CD1c-positive myeloid dendritic cell (primary cell): ENCODE measurements around the gene LRP3.
A peak's percentile ranks its signal among the peaks of the same experiment; 100 is the strongest.

Experiments
- DNase-seq: peaks from one replicate; pipeline ENCODE4 v3.0.0-alpha.2; 2016; ENCODE audit errors: extremely low spot score

Gene LRP3

DNA sequence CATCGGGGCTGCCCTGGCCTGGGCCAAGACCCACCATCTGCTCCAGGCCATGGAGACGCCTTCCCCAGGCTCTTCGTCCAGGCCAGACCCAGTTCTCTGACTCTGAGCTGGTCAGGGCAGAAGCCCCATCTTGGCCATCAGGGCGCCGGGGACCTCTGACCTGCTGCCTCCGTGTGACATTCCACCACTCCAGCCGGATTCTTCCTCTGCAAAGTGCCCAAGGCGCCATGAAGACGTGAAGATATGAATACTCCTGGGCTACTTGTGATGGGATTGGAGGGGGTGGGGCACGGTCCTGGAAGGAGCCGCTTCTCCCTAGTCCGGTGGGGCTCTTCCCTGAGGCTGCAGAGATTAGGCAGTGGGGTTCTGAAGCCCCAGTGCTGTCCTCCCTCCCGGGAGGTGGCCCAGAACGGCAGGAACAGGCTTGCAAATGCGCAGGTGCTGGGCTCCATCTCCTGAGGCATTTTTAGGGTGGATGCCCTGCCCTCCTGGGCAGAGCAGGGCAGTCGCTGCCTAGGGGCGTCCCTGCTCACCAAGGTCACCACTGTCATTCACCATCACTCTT, 57.5 kb downstream of the LRP3 start:
- DNase-seq = no peak

DNA sequence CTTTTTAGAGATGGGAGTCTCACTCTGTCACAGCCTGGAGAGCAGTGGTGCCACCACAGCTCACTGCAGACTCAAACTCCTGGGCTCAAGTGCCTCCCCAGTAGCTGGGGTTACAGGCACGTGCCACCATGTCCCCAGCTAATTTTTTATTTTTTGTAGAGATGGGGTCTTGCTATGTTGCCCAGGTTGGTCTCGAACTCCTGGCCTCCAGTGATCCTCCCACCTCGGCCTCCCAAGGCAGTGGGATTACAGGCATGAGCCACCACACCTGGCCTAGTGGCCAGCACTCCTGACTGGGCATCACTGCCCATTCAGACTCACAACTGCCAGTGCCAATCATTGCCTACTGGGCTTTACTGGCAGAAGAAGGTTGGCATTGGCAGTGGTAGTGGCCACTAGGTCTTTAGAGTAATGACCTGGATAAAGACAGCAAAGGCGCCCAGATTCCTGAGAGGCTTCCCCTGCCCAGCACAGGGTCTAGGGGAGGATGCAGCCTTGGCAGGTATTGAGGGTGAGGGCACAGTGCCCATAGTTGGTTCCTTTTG, 58.4 kb downstream of the LRP3 start:
- DNase-seq = no peak

DNA sequence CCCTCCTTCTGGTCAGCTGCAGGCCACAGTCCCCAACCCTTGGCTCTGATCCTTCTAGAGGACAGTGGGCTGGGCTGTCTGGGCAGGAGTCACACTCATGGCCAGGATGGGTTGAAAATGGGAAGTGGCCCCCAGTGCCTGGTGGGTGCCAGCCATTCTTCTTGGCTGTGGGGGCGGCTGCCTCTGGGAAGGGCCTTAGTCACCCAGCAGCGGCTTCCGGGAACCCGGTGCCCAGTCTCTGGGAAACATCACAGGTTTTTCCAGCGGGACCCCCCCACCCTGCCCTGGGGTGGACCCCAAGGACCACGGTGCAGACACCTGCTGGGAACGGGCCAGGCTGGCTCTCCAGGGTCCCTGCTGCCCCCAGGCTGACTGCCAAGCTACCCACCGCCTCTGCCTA, 58.8 kb downstream of the LRP3 start:
- peak; percentile 88 for DNase-seq

DNA sequence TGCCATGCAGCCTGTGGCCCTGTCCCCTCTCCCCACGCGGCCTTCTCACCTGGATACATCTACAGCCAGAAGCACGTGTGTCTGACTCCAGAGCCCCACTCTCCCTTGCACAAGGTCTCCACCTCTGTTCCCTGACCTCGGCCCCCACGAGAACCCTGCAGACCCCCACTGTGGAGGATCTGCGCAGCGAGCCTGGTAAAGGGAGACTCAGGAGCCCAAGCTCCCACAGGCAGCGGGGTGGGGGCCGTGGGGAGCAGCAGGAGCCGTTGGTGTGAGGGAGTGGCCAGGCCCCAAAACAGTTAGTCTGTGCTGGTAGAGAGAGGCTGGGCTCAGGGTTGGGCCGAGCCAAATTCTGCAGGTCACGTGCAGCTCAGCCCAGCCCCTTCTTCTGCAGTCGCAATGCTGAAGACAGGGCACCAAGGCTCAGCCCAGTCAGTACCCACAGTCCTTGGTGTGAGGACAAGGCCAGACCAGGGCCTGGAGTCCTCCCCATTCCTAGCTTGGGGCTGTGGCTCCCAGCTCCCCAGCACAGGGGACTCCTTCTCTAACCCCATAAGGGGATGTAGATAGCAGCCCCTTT, 60.2 kb downstream of the LRP3 start:
- no peak for DNase-seq

DNA sequence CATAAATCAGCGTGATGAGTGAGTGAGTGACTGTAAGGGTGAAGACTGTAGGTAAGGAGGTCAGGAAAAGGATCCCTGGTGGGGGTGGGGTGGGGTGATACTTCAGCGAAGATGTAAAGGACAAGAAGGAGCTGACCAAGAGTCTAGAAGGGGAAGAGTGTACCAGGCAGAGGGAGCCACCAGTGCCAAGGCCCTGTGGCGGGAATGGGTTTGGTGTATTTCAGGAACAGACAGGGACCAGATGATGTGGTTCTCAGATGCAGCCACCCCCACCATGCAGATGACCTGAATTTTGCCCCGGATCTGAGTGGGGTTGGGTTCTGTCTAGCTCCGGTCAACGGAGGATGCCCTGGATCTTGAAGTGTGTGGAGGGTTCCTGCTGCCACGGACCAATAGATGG, 61.7 kb downstream of the LRP3 start:
- no peak for DNase-seq

DNA sequence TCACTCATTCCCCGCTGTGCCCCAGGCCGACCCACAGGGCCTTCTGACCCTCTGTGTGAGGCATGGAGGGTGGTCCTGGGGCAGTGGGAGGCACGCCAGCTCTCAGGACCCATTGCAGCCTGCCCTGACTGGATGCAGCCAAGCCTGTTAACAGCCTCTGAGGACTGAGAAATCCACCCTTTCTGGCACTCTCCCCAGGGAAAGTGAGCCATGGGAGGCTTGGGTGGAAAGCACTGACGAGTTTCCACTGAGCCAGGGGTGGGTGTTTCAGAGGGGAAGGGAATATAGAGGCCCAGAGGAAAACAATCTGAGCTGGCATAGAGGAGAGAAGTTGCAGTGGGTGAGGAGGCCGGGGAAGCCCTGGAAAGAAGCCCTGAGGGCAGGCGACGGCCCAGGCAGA, 62.1 kb downstream of the LRP3 start:
- no peak for DNase-seq

DNA sequence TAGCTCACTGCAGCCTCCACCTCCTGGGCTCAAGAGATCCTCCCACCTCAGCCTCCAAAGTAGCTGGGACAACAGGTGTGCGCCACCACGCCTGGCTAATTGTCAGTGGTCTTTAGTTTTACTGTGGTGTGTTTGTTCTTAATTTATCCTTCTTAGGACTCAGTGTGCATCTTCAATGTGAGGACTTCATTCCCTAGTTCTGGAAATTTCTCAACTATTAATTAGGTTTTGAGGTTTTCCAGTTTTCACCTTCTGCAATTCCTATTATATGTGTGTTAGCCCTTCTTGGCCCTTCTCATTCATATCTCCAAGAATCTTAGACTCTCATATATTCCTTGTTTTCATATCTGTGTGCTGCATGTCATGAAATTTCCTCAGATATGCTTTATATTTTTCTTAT, 63.7 kb downstream of the LRP3 start:
- no peak for DNase-seq
